Gastrocnemius medialis (tissue), 4 donors: ENCODE data around the gene CTTNBP2. TPM values are rescaled to one million over a fixed set of nuclear protein-coding genes. Genes with fewer than 3 reads are reported as not detected.

Source experiments
- ATAC-seq, 2 donors: fragments of 150-250 bp; one replicate each; pipeline ENCODE4 v1.9.1; 2016
- DNase-seq, 2 donors: peaks; one replicate each; pipeline ENCODE4 v3.0.0-alpha.2; 2019
- H3K27ac ChIP-seq, 4 donors: fragments of 200-600 bp; sonication (generic); 1 replicate in 1 of 4; 2 replicates in 3 of 4; pipeline ENCODE4 v1.5.1; 2016 to 2018; ENCODE audit warnings: mild to moderate bottlenecking in 2 of 4, moderate library complexity in 1 of 4
- H3K27me3 ChIP-seq, 3 donors: fragments of 200-600 bp; sonication (generic) in 2 of 3; 1 replicate in 1 of 3; 2 replicates in 2 of 3; pipeline versions ENCODE4 v1.5.1 to v1.6.0; 2016 to 2019; ENCODE audit warnings: mild to moderate bottlenecking in 1 of 3, moderate library complexity in 1 of 3
- H3K36me3 ChIP-seq, 2 donors: fragments of 200-600 bp; sonication (generic) in 1 of 2; one replicate each; pipeline ENCODE4 v1.5.1; 2017 to 2018
- H3K4me1 ChIP-seq, 2 donors: fragments of 200-600 bp; sonication (generic) in 1 of 2; one replicate each; pipeline ENCODE4 v1.5.1; 2016 to 2017; ENCODE audit warnings: mild to moderate bottlenecking in 2 of 2
- H3K4me3 ChIP-seq, 4 donors: fragments of 200-600 bp; sonication (generic) in 3 of 4; 1 replicate in 1 of 4; 2 replicates in 3 of 4; pipeline ENCODE4 v1.5.1; 2016 to 2019; ENCODE audit warnings: mild to moderate bottlenecking in 2 of 4
- H3K9me3 ChIP-seq, 3 donors: fragments of 200-600 bp; sonication (generic) in 2 of 3; 1 replicate in 1 of 3; 2 replicates in 2 of 3; pipeline ENCODE4 v1.5.1; 2016 to 2019
- POLR2A ChIP-seq, 2 donors: fragments of 450-650 bp; IDR thresholded peaks; one replicate each; pipeline ENCODE4 v1.6.1; 2017; ENCODE audit warnings: antibody characterized with exemption in 2 of 2, mild to moderate bottlenecking in 2 of 2, moderate library complexity in 2 of 2
- in situ Hi-C, 4 donors: fragments of 200-750 bp; cut with MboI; loops; one replicate each; pipeline versions ENCODE4 v1.15.0 to v1.8.0; 2017; ENCODE audit warnings: low sequenced_read_pairs in 4 of 4
- intact Hi-C: fragments of 100-400 bp; cut with DNase I; formaldehyde crosslinking; loops from one replicate; pipeline ENCODE4 v1.15.1; 2023; ENCODE audit warnings: low total_unique reads
- total RNA-seq, 4 donors: library from RNA; depleted of rRNA; stranded (reverse); fragments of >200 nt; gene quantifications; one replicate each; pipeline versions ENCODE4 v1.1.0 to v1.2.3, GENCODE V29; 2016
- TF ChIP-seq, protein P1 (sequence below), 5 experiments: fragments of 450-650 bp in 3 of 5; fragments of 200-600 bp in 2 of 5; sonication (generic) in 2 of 5; IDR thresholded peaks in 4 of 5; conservative IDR thresholded peaks in 1 of 5; 1 replicate in 4 of 5; 2 replicates in 1 of 5; pipeline ENCODE4 v1.5.1; 2016 to 2019; ENCODE audit warnings: antibody characterized with exemption in 5 of 5, mild to moderate bottlenecking in 3 of 5, moderate library complexity in 3 of 5

Gene CTTNBP2
- total RNA-seq, 4 donors from 2014 or later = 0.49 to 1.8 (median 1.5) TPM

DNA sequence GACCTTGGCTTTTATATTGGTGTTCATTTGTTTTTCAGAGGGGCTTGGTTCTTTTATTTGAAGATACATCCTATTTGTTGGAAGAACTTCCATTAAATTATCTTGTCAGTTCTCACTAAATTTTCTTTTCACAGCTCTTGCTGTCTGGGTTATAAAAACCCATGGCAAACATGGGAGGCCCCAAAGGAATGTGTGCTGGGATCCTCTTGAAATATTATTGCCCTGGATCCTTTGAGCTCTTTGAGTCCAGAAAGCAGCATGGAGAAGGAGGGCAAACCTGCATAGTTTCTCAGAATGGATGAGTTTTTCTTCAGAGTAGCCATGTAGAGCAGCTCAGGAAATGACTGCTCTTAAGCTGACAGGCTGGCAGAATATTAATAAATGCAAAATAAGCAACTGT is 187.4 kb downstream of the CTTNBP2 start:
- no peaks in the 10 kb centered on the region for H3K27me3 ChIP-seq
- H3K4me1 ChIP-seq = no peaks in the 10 kb centered on the region
- no peak overlapping the region for H3K27ac ChIP-seq
- no peak overlapping the region for H3K4me3 ChIP-seq
- in situ Hi-C loops (no loop called here), intact Hi-C loops (no loop called here)
- DNase-seq (no peak), ATAC-seq (no peak)
- no peaks in the 10 kb centered on the region for H3K36me3 ChIP-seq
- TF ChIP-seq, protein P1, sequence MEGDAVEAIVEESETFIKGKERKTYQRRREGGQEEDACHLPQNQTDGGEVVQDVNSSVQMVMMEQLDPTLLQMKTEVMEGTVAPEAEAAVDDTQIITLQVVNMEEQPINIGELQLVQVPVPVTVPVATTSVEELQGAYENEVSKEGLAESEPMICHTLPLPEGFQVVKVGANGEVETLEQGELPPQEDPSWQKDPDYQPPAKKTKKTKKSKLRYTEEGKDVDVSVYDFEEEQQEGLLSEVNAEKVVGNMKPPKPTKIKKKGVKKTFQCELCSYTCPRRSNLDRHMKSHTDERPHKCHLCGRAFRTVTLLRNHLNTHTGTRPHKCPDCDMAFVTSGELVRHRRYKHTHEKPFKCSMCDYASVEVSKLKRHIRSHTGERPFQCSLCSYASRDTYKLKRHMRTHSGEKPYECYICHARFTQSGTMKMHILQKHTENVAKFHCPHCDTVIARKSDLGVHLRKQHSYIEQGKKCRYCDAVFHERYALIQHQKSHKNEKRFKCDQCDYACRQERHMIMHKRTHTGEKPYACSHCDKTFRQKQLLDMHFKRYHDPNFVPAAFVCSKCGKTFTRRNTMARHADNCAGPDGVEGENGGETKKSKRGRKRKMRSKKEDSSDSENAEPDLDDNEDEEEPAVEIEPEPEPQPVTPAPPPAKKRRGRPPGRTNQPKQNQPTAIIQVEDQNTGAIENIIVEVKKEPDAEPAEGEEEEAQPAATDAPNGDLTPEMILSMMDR (IDR thresholded peaks at IDR 0.05 in 4 of 5, conservative IDR thresholded peaks at IDR 0.05 in 1 of 5) = no peak
- no peak for TF ChIP-seq POLR2A (IDR thresholded peaks at IDR 0.05)
- no peaks in the 10 kb centered on the region for H3K9me3 ChIP-seq

DNA sequence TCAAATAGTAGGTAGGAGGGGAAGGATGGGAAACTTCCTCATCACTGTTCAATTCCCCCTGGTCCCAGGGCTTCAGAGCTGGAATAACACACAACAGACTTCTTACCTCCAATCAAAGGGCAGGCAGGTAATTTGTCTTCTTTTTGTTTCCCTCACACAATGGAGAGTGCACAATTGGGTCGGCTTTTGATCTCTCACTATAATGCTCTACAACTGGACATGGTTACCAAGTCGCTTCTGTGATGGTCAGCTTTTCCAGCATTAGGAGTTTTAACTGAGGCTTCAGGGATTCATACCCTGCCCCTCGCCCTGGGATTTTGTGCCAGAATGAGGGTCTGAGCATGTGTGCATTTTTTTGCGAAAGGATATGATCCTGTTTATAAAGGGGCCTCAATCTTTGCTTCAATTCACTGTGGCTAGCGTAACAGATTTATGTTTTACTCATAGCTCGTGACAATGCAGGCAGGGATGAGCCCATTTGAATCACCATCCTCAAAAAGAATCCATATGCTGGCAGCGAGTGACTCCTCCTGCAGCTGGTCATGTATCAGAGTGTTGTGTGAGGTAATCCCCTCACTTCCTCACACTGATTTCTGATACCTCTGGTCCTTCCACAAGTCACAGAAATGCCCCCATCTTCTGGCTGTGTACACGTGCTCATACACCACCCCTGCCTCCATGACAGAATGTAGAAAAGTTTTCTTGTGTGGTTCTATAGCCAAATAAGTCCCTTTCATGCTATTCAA is 189.6 kb downstream of the CTTNBP2 start:
- H3K36me3 ChIP-seq = no peaks in the 10 kb centered on the region
- H3K4me3 ChIP-seq = no peak overlapping the region
- H3K27me3 ChIP-seq = no peaks in the 10 kb centered on the region
- H3K4me1 ChIP-seq = no peaks in the 10 kb centered on the region
- TF ChIP-seq POLR2A (IDR thresholded peaks at IDR 0.05) = no peak
- TF ChIP-seq, protein P1 (IDR thresholded peaks at IDR 0.05 in 4 of 5, conservative IDR thresholded peaks at IDR 0.05 in 1 of 5) = no peak
- in situ Hi-C loops = no loop called here
- no peak for ATAC-seq
- no peaks in the 10 kb centered on the region for H3K9me3 ChIP-seq
- no peak for DNase-seq
- H3K27ac ChIP-seq = no peak overlapping the region
- intact Hi-C loops = no loop called here

DNA sequence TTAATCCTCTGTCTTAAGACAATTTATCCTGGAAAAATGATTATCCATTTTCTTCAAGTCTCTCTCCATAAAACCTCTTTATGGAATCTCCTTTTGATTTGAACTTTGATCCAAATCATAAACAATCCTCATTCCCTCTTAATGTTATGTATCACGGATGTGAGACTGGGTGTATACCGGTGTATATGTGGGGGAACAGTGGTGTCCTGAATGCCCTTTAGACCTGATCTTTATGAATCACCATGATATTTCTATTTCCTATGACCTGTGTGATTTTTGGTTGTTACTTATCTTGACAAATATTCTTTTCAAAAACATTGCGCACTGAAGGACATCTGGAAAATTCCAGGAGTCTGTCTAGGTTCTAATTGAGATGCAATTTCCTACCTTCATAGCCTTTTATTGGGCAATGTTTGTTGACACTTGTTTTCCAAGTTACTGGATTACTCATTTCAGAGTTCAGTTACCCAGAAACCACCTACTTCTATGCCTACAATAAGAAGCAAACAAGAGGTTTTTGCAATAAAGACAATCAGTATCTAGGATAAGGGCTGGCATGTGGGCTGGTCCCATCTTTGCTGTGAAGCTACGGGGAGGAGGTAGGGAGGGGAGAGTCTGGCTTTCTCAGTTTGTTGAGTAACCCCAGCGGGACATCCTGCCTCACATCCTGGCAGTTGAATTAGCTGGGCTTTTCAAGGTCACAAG is 190.4 kb downstream of the CTTNBP2 start:
- H3K36me3 ChIP-seq = no peaks in the 10 kb centered on the region
- no peaks in the 10 kb centered on the region for H3K9me3 ChIP-seq
- intact Hi-C loops = no loop called here
- no peaks in the 10 kb centered on the region for H3K4me1 ChIP-seq
- no peak overlapping the region for H3K4me3 ChIP-seq
- in situ Hi-C loops = no loop called here
- ATAC-seq = no peak
- no peaks in the 10 kb centered on the region for H3K27me3 ChIP-seq
- H3K27ac ChIP-seq = no peak overlapping the region
- TF ChIP-seq, protein P1 (IDR thresholded peaks at IDR 0.05 in 4 of 5, conservative IDR thresholded peaks at IDR 0.05 in 1 of 5) = no peak
- TF ChIP-seq POLR2A (IDR thresholded peaks at IDR 0.05) = no peak
- DNase-seq = no peak

DNA sequence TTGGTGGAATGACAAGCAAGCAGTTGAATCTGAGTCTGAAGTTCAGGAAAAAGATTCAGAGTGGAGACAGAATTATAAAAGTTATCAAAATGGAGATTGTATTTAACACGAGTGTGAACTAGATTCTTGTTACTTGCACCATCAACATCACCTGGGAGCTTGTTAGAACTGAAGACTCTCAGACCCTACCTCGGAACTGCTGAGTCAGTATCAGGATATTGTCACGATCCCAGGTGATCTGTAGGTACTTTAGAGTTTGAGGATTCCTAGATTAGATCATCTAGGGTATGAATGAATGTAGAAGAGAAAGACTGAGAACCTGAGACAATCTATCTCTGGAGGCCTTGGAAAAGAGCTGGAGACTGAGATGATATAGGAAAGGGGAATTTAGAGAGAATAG is 194.1 kb downstream of the CTTNBP2 start:
- H3K4me3 ChIP-seq = no peak overlapping the region
- TF ChIP-seq, protein P1 (IDR thresholded peaks at IDR 0.05 in 4 of 5, conservative IDR thresholded peaks at IDR 0.05 in 1 of 5) = no peak
- TF ChIP-seq POLR2A (IDR thresholded peaks at IDR 0.05) = no peak
- DNase-seq (no peak), ATAC-seq (no peak)
- no peaks in the 10 kb centered on the region for H3K4me1 ChIP-seq
- no peak overlapping the region for H3K27ac ChIP-seq
- in situ Hi-C loops = no loop called here
- intact Hi-C loops = no loop called here
- H3K9me3 ChIP-seq = no peaks in the 10 kb centered on the region
- no peaks in the 10 kb centered on the region for H3K36me3 ChIP-seq
- H3K27me3 ChIP-seq = no peaks in the 10 kb centered on the region
